Stimulated activated CD4-positive, alpha-beta T cell treated with anti-CD3 and anti-CD28 coated beads, Interleukin-4, amount 100 ng/mL, for 4 hours (primary cell): Measurements from ENCODE around the gene INHBB.
A peak's percentile ranks its signal among the peaks of the same experiment; 100 is the strongest.
"Not testable (repeated sequence)": the region's sequence is repeated elsewhere in the genome, so short reads cannot be mapped to it uniquely, and the experiment has no call there.

ENCODE experiments used
- DNase-seq, 2 experiments: peaks; one replicate each; pipeline ENCODE4 v3.0.0-alpha.2; 2020

The INHBB gene

DNA sequence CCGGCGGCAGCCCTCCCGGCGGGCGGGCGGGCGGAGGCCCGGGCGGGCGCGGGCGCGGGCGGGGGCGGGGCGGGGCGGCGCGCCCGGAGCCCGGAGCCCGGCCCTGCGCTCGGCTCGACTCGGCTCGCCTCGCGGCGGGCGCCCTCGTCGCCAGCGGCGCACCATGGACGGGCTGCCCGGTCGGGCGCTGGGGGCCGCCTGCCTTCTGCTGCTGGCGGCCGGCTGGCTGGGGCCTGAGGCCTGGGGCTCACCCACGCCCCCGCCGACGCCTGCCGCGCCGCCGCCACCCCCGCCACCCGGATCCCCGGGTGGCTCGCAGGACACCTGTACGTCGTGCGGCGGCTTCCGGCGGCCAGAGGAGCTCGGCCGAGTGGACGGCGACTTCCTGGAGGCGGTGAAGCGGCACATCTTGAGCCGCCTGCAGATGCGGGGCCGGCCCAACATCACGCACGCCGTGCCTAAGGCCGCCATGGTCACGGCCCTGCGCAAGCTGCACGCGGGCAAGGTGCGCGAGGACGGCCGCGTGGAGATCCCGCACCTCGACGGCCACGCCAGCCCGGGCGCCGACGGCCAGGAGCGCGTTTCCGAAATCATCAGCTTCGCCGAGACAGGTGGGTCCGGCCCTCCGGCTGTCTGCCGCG is at the start of gene INHBB:
Gene INHBB (plus strand): TSS at position 111 of the 641 bp plus-strand sequence. CDS start 53 bp downstream, at position 164.
- DNase-seq, result peak in 1 of 2 experiments; percentile 7

DNA sequence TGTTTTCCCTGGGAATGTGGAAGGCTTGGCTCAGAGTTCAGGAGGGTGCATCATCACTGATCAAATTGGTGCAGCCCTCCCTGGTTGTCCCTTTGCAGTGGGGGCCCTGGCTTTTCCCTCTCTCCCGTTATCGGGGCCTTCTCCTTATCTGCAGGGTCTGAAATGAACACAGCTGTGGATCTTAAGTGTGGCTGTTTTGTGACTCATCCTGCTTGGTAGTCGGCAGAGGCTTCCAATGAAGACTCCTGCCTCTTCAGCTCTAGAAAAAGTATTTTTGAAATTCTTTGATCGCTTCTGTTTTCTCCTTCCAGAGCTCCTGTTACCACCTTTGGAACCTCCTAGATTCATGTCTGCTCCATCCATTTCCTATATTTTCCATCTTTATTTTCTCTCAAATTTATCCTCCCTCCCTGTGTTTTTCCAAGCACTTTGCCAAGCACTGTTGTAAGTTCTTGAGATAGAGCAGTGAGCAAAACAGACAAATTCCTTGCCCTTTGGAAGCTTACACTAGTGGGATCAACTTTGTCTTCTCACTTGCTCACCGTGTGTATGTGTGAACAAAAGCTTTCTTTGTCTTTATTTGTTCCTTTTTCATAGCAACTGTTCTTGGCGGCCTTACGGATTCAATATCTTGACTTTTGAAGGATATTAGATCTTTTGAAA is 47.6 kb upstream of the INHBB start:
- DNase-seq, result no peak

DNA sequence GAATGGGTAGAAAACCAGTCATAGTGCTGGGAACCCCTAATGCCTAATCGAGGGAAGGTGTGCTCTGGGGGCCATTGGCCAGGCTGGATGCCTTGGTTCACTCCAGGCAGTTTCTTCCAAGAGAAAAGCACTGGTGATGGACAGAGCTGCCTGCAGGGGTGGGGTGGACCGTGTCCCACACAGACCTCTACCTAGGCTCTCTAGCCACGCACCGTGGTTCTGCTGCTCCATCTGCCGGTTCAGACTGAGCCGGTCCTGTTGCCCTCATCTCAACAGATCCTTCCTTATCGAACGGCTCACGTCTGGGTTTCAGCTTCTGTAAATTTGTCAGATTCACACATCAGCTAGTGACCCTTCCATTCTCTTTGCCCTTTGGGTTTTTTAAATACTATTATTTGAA is 46.9 kb upstream of the INHBB start:
- no peak for DNase-seq

DNA sequence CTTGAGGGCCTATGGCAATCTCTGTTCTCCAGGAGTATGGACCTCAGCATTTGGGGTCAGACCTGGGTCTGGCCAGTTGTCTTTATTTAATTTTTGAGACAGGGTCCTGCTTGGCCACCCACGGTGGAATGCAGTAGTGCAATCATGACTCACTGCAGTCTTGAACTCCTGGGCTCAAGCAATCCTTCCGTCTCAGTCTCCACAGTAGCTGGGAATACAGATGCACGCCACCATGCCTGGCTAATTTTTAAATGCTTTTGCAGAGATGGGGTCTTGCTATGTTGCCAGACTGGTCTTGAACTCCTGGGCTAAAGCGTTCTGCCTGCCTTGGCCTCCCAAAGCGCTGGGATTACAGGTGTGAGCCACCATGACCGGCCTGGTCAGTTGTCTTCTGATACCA is 46.4 kb upstream of the INHBB start:
- no peak for DNase-seq

DNA sequence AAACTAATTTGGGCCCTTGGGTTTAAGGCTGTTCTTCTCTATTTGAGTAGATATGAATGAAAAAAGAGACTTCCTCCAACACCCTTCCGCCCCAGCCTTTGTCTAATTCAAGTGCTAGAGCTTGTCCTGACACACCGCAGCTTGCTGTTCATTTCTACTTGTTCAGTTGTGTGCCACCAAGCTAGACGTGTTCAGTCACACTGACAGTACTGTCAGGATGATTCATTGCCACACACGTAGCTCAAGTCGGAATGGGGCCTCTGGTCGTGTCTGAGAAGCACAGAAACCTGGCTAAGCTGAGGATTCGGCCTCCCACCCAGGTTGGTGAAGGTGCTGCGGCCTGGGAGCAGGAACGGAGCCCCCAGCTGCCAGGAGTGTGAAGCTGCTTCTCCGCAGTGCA is 45.6 kb upstream of the INHBB start:
- DNase-seq, result no peak

DNA sequence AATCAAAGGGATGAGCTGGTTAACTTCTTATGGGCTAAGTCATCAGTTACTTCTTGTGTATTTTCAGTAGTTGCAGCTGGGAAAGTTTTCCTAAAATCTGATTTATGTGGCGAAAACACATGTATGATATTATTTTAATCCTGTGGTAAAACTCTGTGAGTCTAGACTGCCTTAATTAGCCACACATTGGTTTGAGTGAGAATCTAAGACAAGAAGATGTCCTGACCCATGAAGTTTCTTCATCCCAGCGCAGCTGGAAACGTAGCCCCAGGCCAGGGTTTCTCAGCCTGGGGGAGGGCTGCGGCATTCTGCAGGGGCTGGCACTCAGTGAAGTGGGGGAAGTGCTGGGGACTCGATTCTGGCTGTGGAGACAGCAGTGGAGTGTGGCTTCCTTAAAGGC is 44.7 kb upstream of the INHBB start:
- no peak for DNase-seq

DNA sequence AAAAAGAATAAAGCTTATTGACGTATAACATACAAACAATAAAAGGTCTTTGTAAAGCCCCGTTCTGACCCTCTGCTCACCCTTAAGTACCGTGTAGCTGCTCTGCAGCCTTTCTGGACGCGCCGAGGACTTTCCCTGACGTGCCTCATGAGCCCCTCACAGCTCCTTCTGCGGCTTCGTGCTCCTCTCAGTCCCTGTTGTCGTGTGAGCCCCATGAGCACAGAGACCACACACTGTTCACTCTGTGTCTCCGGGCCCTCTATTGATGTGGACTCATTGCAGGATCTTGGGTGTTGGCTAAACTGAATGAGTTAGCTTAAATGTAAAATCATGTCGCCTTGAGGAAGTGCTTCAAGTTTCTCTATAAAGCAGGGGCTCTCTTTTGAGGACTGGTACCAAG is 43.6 kb upstream of the INHBB start:
- DNase-seq, result no peak

DNA sequence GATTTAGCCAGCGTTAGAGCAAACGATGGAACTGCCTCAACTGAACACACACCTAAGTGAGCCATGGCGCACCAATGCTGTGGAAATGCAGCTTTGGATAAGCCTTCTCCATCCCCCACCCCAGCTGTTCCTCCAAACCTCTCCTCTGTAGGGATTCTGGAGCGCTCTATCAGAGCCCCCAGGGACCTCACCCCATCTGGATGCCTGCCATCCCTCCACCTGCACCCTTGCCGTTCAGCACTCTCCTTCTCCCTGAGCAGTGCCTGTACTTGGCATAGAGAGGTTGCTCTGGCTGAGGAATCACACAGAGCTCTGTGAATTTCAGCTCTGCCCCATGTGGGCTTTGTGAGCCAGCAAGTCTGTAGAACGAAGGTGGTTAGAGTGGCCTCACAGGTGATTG is 42.8 kb upstream of the INHBB start:
- DNase-seq, result no peak

DNA sequence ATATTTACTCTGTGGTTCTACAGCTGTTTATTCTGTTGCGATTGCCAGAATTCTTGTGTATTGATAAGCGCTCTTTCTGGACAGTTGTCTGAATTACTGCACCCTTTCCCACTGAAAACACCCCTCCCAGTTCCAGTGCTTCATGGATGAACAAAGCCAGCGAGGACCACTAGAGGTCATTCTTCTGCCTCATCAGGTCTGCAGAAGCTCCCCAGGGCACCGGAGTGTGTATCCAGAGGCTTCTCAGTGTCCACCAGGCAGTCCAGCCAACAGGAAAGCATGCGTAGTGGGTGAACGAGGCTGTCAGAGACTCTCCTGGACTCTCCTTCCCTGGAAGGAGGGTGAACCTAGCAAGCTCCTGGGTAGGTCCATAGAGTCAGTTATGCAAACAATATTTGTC is 40.6 kb upstream of the INHBB start:
- DNase-seq, result no peak

DNA sequence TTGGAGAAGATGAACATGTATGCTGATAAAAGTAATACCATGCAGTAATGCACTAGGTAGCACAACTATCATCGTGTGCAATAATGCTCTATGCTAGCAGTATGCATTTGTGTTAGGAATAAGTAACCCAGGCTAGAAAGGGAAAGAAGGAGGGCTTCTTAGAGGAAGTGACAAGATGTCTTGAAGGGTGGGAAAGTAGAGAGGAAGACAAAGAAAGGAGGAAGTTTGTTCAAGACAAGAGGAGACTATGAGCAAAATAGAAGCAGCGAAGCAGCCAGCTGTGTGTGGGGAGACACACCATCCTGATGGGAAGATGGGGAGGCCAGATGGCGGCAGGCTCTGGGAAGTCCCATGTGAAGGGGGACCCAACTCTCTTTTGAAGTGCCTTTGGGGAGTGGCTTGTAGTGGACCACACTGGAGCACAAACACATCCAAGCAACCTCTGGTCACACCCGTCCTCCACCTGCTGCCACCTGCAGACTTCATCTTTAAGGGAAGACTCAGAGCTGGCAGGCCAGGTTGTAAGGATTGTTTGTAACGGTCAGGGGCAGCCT is 39.9 kb upstream of the INHBB start:
- no peak for DNase-seq

DNA sequence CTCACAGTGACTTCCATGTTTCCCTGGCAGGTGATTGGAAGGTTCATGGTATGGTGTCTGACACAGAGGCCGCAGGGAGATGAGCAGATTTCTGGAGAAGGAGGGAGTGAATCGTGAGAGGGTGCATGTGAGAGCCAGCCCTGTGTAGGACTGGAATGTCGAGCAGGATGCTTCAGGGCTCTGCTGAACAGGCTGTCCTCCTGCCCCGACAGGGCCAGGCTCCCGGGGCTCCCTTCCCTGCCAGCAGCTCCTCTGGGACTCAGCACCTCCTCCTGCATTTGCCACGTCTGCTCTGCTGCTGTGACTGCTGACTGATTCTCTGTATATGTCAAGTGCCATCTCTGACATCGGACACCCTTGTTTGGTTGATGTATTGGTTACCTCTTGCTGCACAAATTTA is 38.5 kb upstream of the INHBB start:
- no peak for DNase-seq

DNA sequence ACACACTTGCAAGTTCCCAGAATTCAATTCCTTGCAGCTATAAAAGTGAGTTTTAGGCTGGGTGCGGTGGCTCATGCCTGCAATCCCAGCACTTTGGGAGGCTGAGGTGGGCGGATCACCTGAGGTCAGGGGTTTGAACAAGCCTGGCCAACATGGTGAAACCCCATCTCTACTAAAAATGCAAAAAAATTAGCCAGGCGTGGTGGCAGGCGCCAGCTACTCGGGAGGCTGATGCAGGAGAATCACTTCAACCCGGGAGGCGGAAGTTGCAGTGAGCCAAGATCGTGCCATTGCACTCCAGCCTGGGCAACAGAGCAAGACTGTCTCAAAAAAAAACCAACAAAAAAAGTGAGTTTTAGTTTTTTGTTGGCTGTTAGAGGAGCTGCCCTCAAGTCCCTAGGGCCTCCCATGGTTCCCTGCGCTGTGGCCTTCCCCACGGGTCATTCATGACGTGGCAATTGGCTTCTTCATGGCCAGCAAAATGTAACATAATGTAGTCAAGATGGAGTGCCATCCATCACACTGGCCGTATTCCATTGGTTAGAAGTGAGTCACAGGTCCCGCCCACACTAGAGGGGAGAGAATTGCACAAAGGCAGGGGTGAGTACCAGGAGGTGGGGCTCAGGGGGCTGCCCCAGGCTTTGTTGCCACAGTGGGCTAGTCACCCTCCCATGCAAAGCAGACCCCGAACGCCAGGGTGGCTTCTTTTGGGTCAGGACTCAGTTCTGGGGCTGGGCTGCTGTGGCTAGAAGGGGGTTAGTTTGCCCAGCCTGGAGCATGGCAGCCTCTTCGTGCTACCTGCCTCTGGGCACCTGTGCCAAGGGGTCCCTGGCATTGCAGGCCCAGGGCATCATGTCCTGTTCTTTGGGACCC is 37.7 kb upstream of the INHBB start:
- DNase-seq, result no peak

DNA sequence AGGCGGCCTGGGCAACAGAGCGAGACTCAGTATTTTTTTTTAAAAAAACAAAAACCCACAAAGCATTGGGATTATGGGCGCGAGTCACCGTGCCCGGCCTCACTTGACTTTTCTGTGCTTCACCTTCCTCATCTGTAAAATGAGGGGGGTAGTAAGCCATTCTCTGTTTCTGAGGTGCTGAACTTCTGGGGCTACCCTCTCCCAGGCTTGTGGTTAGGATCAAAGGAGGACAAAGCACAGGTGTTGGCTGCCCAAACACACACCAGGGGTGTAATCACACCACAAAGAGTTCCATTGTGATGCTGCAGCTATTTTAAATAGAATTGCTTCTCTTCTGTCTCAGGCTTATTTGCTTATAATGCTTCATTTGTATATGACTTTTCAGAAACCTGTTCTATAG is 35.8 kb upstream of the INHBB start:
- DNase-seq, result no peak

DNA sequence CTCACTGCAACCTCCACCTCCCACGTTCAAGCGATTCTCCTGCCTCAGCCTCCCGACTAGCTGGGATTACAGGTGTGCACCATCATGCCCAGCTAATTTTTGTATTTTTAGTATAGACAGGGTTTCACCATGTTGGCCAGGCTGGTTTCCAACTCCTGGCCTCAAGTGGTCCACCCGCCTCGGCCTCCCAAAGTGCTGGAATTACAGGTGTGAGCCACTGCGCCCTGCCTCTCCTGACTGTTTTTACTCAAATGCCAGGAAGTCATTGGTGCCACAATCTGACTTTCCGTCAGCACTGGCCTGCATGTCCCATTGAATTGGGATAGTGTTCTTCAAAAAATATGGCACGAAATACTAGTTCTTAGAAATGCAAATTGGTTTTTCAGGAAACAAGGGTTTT is 35.1 kb upstream of the INHBB start:
- DNase-seq, result not testable (repeated sequence)

DNA sequence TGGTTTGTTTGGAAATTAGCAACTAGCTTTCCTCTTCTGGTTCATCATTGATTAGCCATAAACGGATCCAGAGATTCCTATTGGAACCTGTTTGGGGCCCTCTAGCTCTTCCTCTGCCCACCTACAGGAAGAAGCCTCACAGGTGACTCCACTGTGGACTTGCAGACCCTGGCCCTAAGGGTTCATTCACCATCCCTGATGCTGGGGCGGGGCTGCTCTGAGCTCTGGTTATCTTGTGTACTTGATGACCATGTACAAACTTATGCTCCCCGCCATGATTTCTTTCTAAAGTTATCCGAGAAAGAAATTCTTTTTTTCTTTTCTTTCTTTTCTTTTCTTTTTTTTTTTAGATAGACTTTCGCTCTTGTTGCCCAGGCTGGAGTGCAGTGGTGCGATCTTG is 33.9 kb upstream of the INHBB start:
- no peak for DNase-seq

DNA sequence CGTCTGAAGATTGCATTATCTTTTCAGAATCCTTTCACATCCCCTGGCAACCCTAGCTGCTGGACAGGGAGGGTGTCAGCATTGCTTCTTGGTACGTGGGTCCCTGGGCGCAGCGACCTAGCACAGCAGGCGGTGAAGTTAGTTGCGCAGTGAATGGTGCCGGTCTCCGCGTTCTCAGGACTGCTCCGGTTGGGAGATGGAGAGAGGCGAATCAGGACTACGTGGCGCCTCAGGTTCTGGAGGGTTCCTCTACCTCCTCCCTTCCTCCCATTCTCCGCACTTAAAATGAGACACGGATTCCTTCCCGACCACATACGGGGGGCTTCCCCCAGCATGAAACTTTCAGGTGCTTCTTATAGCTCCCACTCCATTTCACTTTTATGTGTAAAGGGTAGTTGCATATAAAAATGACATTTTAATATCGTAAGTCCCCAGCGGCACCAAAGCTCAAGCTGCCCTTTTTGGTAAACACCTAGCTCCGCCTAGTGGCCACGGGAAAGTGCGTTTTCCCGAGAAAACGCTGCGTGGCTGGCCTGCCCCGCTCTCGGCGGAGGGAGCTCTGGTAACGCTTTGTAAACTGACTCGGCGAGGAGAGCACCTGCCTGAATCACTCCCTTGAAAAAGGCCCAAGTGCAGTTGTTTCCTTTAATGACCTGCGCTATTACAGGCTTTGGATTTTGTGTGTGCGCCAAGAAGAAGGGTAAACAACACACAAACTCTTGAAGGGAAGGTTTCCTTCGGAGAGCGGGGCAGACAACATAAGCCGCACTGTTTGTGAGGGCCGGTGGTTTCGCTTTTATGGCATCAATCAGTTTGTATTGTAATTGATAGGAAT is 32.9 kb upstream of the INHBB start:
- DNase-seq, result peak; percentile 75 to 78

DNA sequence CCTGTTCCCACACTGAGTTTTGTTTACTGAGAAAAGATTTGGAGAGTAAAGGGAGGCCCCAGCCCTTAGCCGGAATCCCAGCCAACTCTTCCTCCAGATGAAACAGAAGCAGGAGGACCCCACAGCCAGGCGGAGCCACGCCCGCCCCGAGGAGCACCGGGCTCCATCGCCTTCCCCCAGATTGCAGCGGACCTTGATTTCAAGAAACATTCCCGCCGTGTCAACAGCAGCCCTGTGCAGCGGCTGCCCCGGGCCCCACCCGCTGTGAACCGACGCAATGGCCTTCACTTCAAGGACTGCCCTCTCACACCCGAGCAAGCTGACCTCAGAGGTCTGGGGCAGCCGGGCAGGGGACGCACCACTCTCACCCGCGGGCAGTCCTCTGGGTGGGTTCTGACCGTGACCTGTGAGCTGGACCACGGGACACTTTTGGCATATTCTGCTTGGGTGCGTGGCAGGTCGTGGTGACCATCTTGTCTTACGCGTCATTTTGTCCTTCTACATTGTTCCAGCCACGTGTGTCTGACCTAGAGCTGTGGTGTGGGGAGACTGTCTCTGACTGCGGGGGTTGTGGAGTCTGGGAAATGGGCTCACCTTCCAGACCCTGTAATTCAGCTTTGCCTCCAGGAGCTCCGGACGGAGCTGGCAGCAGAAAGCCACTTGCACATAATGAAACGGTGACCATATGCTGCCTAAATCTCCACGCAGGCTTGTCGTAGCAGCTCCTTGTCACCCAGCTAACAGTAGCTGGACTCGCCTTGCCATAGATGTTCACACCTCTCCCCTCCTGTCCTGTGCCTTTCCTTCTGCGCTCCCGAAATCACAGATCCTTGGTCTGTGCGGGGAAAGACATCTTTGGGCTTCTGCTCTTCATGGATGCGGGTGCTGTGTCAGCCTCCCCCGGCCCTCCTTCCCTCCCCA is 32.0 kb upstream of the INHBB start:
- DNase-seq, result no peak

DNA sequence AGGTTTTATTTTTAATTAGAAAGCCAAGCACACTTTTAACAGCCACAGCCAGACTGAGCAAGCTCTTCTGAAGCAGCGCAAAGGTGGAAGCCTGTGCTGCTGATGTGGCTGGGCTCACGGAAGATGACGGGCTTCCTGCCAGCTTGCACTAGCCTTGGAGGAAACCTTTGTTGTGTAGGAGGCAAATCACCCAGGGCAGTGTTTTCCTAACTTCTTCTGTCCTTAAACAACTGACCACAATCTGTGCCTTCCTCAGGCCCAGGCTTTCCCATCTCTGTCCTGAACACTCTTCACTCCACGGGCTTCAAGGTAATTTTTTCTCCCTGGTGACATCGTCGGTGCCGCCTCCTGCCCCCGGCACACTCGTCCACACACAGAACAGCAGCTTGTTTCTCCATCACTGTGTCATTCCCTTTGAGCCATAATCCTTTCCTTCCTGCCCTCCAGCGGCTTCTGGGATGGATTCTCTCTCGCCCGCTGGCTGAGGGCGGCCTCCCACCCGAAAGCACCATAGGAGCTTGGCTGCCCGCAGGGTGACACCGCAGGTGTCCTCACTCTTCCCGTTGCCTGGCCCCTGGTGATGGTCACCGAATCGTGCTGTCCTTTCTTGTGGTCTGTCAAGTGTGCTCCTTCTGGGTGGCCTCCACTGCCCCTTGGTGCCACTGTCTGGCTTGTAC is 31.1 kb upstream of the INHBB start:
- DNase-seq, result peak in 1 of 2 experiments; percentile 13

DNA sequence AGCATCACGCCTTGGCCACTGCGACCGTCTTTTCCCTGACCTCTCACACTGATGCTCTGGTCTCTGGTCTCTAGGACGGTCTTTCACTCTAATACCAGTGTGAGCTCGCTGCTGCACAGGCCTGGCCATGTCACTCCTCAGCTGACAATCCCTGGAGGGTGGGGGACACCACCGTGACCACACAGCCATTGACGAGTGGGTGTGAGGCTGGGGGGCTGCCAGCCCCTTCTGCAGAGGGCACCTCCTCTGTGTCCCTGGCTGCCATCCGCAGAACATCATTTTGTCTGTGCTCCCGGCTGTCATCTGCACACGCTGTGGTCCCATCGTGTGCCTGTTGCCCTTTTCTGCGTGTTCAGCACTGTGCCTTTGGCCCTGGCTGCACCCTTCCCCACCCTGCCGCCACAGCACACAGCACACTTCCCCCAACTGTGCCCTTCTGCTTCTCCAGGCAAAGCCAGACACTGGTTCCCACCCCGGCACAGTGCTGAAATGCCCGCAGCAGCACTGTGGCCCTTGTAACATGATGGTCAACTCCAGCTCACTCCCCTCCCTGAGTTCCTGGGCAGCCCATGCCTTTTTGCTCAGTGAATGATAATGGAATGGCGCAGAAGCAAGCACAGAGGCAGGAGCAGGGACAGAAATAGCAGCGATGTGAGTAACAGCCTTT is 30.4 kb upstream of the INHBB start:
- DNase-seq, result no peak

DNA sequence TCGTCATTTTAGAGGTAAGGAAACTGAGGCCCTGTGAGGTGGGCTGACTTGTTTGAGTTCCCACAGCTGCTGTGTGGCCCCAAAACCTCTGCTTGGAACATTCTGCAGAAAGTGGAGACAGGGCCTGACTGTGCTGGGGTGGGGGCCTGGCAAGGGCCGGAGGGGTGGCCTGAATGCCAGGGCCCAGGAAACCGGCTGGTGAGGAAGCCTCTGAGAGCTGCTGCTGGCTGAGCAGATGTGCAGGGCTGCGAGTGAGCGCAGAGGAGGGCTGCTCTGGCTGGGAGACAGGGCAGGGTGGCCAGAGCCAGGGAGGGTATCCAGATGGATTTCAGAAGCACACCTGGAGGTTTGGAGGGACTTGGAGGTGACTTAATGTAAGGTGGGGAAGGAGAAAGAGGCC is 29.9 kb upstream of the INHBB start:
- DNase-seq, result no peak
